ENCODE results near the gene FOXE3.

Gene FOXE3

DNA sequence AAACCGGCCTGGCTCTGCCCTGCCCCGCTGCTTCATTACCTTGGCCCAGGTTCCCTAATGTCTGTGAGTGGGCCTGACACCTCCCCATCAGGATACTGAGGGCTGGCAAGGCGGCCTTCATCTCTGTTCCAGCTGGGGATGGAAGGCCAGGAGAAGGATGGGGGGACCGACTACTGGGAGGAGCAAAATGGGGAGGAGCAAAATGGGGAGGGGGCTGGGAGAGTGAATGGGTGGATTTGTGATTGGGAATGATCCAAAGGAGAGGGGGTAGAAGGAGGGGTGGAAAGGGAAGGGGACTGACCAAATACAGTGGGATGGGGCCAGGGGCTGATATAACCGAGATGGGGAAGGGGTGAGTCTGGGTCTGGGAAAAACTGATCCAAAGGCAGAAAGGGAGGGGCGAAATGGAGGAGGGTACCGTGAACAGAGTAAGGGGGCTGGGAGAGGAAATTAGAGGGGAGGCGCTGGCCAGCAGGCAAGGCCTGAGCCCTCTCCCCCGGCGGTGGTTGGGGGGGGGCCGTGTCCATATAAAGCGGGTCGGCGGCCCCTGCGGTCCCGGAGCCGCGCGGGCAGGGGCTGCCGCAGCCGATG, at the start of gene FOXE3:
FOXE3 (plus strand) TSS at position 558 of the 591 bp plus-strand sequence; CDS start at position 589, 31 bp downstream.
- TF ChIP-seq, protein P1, sequence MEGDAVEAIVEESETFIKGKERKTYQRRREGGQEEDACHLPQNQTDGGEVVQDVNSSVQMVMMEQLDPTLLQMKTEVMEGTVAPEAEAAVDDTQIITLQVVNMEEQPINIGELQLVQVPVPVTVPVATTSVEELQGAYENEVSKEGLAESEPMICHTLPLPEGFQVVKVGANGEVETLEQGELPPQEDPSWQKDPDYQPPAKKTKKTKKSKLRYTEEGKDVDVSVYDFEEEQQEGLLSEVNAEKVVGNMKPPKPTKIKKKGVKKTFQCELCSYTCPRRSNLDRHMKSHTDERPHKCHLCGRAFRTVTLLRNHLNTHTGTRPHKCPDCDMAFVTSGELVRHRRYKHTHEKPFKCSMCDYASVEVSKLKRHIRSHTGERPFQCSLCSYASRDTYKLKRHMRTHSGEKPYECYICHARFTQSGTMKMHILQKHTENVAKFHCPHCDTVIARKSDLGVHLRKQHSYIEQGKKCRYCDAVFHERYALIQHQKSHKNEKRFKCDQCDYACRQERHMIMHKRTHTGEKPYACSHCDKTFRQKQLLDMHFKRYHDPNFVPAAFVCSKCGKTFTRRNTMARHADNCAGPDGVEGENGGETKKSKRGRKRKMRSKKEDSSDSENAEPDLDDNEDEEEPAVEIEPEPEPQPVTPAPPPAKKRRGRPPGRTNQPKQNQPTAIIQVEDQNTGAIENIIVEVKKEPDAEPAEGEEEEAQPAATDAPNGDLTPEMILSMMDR (IDR thresholded peaks at IDR 0.05) = no peak
- no peak within 1 kb of the TSS for H3K27ac ChIP-seq

- TF ChIP-seq, protein P1 (IDR thresholded peaks at IDR 0.05) = no peak
- no peak for TF ChIP-seq ZFX (IDR thresholded peaks at IDR 0.05; ENCODE audit: borderline replicate concordance)
- no peak overlapping the region for H3K27ac ChIP-seq
Measured at GRCh38 chr1:47367651-47368050, 48.4 kb upstream of the FOXE3 start.

DNA sequence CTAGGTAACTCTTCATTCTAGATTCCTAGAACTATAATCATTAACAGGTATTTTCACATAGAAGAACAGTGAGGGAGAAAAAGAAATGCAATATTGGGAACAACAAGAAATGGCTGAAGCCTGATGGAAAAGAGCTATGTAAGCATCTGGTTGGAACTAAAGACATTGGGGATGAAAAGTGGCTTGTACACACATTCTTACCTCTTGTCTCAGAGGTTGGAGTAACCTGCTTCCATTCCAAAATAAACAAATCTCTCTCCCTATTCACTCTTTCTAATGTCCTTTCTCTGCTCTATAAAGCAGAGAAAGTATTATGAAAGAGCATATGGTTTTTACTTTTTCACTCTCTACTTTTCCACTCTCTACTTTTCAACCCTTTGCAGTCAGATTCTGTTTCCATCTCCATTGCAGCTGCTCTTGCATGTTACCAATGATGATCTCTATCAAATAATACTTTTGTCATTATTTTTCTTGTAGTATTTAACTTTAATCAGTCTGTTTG, 45.0 kb upstream of the FOXE3 start:
- no peak for TF ChIP-seq ZFX (IDR thresholded peaks at IDR 0.05; ENCODE audit: borderline replicate concordance)
- TF ChIP-seq, protein P1 (IDR thresholded peaks at IDR 0.05) = no peak
- H3K27ac ChIP-seq = no peak overlapping the region

DNA sequence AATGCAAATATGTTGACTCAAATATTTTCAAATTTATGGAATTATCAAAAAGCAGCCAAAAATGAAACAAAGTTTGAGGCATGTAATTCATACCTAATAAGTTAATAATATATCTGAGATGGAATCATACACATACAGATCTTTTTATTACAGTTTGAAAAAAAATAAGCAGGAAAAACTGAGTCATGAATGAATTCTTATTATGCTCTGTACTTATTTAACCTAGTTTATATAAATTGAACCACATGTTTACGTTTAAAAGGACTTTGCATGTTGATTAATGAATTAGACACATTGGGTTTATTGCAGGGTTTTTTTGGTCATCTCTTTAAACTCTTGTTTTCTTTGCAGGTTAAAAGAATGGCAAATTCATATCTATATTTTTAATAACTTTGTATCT, 41.6 kb upstream of the FOXE3 start:
- H3K27ac ChIP-seq = no peak overlapping the region

GRCh38 chr1:47378147-47378546, 37.9 kb upstream of the FOXE3 start:
- TF ChIP-seq, protein P1 (IDR thresholded peaks at IDR 0.05) = no peak
- TF ChIP-seq ZFX (IDR thresholded peaks at IDR 0.05; ENCODE audit: borderline replicate concordance) = no peak
- no peak overlapping the region for H3K27ac ChIP-seq

More for the DNA sequence above, 41.6 kb upstream of the FOXE3 start:
- no peak for TF ChIP-seq ZFX (IDR thresholded peaks at IDR 0.05; ENCODE audit: borderline replicate concordance)
- TF ChIP-seq, protein P1 (IDR thresholded peaks at IDR 0.05) = no peak

- no peak overlapping the region for H3K27ac ChIP-seq
- TF ChIP-seq, protein P1 (IDR thresholded peaks at IDR 0.05) = no peak
- TF ChIP-seq ZFX (IDR thresholded peaks at IDR 0.05; ENCODE audit: borderline replicate concordance) = no peak
Measured at GRCh38 chr1:47380699-47381098, 35.4 kb upstream of the FOXE3 start.

DNA sequence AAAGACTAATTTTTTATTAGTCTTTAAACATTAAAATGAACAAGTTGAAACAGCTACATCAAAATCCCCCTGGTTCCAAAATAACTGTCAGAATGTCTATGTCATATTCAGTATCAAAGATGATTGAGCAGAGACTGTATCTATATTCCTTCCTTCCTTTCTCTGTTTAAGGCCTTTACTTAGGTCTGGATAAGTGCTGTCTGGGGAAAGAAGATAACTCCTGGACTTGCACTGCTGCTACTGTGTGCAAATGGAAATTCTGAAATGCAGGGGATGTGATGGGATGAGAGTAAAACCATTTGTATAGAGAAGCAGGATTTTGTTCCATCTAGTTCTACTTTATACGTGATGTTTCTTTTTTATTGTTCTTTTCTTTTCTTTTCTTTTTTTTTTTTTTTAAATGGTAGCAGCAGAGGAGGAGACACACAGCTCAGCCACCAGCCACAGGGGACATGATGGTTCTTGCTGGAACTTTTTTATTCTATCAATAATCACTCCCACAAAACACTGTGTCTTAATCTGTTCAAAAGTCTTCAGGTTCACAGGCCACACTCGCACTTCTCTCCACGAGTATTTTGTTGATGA, 33.6 kb upstream of the FOXE3 start:
- no peak overlapping the region for H3K27ac ChIP-seq
- no peak for TF ChIP-seq ZFX (IDR thresholded peaks at IDR 0.05; ENCODE audit: borderline replicate concordance)
- TF ChIP-seq, protein P1 (IDR thresholded peaks at IDR 0.05) = no peak
